ENCODE results near the gene KLF11.
A peak's percentile ranks its signal among the peaks of the same experiment; 100 is the strongest.

- TF ChIP-seq TAF1 (IDR thresholded peaks at IDR 0.05; ENCODE audit: low read depth, low read length) (0 out of 2 replicates have a peak, but pooled peaks have one; percentile 31), EP300 (IDR thresholded peaks at IDR 0.05; ENCODE audit: borderline replicate concordance in 1 of 2, low read depth in 2 of 2, low read length in 2 of 2) (no peak), CREB1 (IDR thresholded peaks at IDR 0.05) (no peak)
These were observed 29.5 kb downstream of the KLF11 start for GRCh38 chr2:10072656-10073480.
